Measurements from ENCODE around the gene ADIG.

Gene ADIG

DNA sequence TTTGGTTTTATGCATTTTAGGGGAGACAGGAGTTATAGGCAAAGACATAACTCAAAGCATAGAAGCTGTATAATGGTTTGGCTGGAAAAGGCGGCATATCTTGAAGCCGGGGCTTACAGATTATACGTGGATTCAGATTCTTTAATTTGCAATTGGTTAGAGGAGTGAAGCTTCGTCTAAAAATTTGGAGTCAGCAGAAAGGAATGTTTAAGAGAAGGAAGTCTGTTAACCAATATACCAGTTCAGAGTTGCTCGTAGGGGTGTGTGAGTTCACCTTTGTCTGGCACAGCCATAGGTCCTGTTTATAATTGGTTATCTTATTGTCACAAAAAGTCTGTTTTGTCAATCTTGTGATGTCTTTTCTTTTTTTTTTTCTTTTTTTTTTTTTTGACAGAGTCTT, 29.5 kb downstream of the ADIG start:
- H3K4me1 ChIP-seq (ENCODE audit: low read length), result peaks cover 3% of the 10 kb centered on the region; the same call in 1 of the 2 replicates
- no peaks in the 10 kb centered on the region for H3K9me2 ChIP-seq (replicated peaks; ENCODE audit: insufficient read depth, low read length)
- H3K4me3 ChIP-seq (ENCODE audit: low read length), result no peak overlapping the region
- no peak overlapping the region for H3K4me2 ChIP-seq (ENCODE audit: low read depth, low read length)
- H3F3A ChIP-seq (ENCODE audit: insufficient read depth, low read length), result no peaks in the 10 kb centered on the region
- H3K36me3 ChIP-seq (replicated peaks; ENCODE audit: insufficient read depth, low read length), result no peaks in the 10 kb centered on the region
- H3K27me3 ChIP-seq (replicated peaks; ENCODE audit: insufficient read depth, low read length), result peaks cover 12% of the 10 kb centered on the region; the same call in 1 of the 2 replicates
- H2AFZ ChIP-seq (ENCODE audit: low read length), result no peak overlapping the region
- H3K9me3 ChIP-seq (replicated peaks; ENCODE audit: insufficient read depth, low read length), result no peaks in the 10 kb centered on the region
- no peak overlapping the region for H3K27ac ChIP-seq (ENCODE audit: low read length)
- DNase-seq, result no peak
- no peak overlapping the region for H3K9ac ChIP-seq (ENCODE audit: low read length)
- TF ChIP-seq, protein P1, sequence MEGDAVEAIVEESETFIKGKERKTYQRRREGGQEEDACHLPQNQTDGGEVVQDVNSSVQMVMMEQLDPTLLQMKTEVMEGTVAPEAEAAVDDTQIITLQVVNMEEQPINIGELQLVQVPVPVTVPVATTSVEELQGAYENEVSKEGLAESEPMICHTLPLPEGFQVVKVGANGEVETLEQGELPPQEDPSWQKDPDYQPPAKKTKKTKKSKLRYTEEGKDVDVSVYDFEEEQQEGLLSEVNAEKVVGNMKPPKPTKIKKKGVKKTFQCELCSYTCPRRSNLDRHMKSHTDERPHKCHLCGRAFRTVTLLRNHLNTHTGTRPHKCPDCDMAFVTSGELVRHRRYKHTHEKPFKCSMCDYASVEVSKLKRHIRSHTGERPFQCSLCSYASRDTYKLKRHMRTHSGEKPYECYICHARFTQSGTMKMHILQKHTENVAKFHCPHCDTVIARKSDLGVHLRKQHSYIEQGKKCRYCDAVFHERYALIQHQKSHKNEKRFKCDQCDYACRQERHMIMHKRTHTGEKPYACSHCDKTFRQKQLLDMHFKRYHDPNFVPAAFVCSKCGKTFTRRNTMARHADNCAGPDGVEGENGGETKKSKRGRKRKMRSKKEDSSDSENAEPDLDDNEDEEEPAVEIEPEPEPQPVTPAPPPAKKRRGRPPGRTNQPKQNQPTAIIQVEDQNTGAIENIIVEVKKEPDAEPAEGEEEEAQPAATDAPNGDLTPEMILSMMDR (IDR thresholded peaks at IDR 0.05; ENCODE audit: low read length), result no peak
- TF ChIP-seq EZH2phosphoT487 (IDR thresholded peaks at IDR 0.05; ENCODE audit: low read length) (no peak), EZH2 (optimal IDR thresholded peaks at IDR 0.05; ENCODE audit: low read depth, low read length) (no peak)
- no peaks in the 10 kb centered on the region for H3K79me2 ChIP-seq (ENCODE audit: low read length)
- H4K20me1 ChIP-seq (ENCODE audit: insufficient read depth, low read length), result no peaks in the 10 kb centered on the region

DNA sequence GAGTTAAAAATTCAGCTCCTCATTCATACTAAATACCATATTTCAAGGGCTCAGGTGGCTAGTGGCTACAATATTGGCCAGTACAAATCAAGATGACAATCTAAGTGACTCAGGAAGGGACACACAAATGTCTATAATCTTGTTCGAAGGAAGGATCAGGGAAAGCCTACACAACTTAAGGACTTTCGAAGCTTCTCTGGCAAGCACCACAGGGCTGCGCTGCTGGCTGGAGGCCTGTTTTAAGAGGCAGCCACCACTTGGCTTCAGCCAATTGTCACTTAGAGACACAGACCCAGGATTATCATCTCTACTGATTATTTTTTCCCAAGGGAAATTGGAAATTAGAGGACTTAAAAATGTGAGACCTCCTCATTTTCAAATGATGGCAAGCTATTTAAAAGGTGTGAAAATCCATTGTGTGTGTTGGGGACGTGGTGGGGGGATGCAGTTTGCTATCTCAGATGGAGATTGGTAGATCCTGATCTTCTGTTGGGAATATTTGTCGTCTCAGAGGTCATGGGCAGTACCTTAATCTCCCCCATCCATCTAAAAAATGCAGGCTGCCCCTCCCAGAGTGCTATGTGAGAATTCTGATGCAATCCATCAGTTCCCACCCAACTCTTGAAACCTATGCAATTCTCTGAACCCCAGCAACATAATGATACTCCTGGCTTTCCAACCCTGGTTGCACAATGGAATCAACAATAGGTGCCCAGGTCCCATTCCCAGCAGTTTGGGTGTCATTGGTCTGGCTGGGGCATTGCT, 31.9 kb downstream of the ADIG start:
- Histone ChIP-seq H3K9me2 (replicated peaks; ENCODE audit: insufficient read depth, low read length) (no peaks in the 10 kb centered on the region), H3K9ac (ENCODE audit: low read length) (no peak overlapping the region), H3K27ac (ENCODE audit: low read length) (no peak overlapping the region), H3K4me3 (ENCODE audit: low read length) (no peak overlapping the region), H4K20me1 (ENCODE audit: insufficient read depth, low read length) (no peaks in the 10 kb centered on the region), H3K9me3 (replicated peaks; ENCODE audit: insufficient read depth, low read length) (no peaks in the 10 kb centered on the region), H3K79me2 (ENCODE audit: low read length) (no peaks in the 10 kb centered on the region), H3K36me3 (replicated peaks; ENCODE audit: insufficient read depth, low read length) (no peaks in the 10 kb centered on the region), H2AFZ (ENCODE audit: low read length) (no peak overlapping the region), H3K27me3 (replicated peaks; ENCODE audit: insufficient read depth, low read length) (peaks cover 19% of the 10 kb centered on the region; the same call in 1 of the 2 replicates), H3K4me2 (ENCODE audit: low read depth, low read length) (no peak overlapping the region), H3K4me1 (ENCODE audit: low read length) (peaks cover 3% of the 10 kb centered on the region; the same call in 1 of the 2 replicates), H3F3A (ENCODE audit: insufficient read depth, low read length) (no peaks in the 10 kb centered on the region)
- DNase-seq, result no peak
- TF ChIP-seq EZH2phosphoT487 (IDR thresholded peaks at IDR 0.05; ENCODE audit: low read length) (no peak), EZH2 (optimal IDR thresholded peaks at IDR 0.05; ENCODE audit: low read depth, low read length) (no peak)
- TF ChIP-seq, protein P1 (IDR thresholded peaks at IDR 0.05; ENCODE audit: low read length), result no peak

DNA sequence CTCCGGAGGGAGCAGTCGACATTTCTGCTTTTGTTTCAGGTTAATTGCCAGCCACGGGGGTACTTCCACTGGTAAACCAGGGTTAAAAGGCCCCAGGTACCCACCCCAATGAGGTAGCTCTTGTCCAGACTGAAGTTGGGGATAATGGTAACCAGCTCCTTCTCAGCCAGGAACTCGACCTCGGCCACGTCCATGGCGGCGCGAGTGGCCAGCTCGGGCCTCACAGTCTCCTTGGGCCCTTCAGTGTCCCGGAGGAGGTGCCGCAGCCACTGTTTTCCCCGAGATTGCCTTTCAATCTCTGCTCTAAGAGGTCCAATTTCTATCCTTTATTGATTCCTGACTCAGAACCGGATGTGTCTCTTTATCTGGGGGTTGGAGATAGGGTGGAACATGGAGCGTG, 34.3 kb downstream of the ADIG start:
- peaks cover 19% of the 10 kb centered on the region; the same call in 1 of the 2 replicates for H3K27me3 ChIP-seq (replicated peaks; ENCODE audit: insufficient read depth, low read length)

More for the DNA sequence above, 34.3 kb downstream of the ADIG start:
- Histone ChIP-seq H3K27ac (ENCODE audit: low read length) (no peak overlapping the region), H3F3A (ENCODE audit: insufficient read depth, low read length) (no peaks in the 10 kb centered on the region), H3K9me2 (replicated peaks; ENCODE audit: insufficient read depth, low read length) (no peaks in the 10 kb centered on the region), H3K79me2 (ENCODE audit: low read length) (no peaks in the 10 kb centered on the region), H3K36me3 (replicated peaks; ENCODE audit: insufficient read depth, low read length) (no peaks in the 10 kb centered on the region), H3K4me2 (ENCODE audit: low read depth, low read length) (no peak overlapping the region), H4K20me1 (ENCODE audit: insufficient read depth, low read length) (no peaks in the 10 kb centered on the region), H2AFZ (ENCODE audit: low read length) (no peak overlapping the region), H3K9ac (ENCODE audit: low read length) (no peak overlapping the region), H3K4me3 (ENCODE audit: low read length) (no peak overlapping the region), H3K9me3 (replicated peaks; ENCODE audit: insufficient read depth, low read length) (no peaks in the 10 kb centered on the region), H3K4me1 (ENCODE audit: low read length) (no peaks in the 10 kb centered on the region)
- no peak for TF ChIP-seq EZH2phosphoT487 (IDR thresholded peaks at IDR 0.05; ENCODE audit: low read length)
- TF ChIP-seq, protein P1 (IDR thresholded peaks at IDR 0.05; ENCODE audit: low read length), result no peak
- TF ChIP-seq EZH2 (optimal IDR thresholded peaks at IDR 0.05; ENCODE audit: low read depth, low read length), result no peak
- no peak for DNase-seq

Data from MM.1S (cell line).